ENCODE measurements around the gene RETREG2.

RETREG2 gene

DNA sequence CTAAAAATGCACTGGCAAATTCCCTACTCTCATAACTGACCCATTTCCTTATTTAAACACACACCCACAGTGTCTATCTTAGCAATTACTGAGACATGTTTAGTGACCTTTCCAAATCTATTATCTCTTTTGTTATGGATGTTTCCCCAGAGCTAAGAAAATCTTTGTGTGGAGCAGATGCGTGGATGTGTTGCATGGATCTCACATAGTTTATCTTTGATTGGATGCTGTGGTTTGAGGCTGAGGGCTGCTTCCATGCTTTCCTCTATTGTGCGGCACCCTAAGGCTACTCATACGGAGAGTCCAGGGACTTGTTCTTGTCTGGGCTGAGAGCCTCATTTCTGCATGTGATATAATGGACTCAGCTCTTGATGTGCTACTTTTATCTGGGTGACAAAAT lies 56.3 kb downstream of the RETREG2 start:
- Histone ChIP-seq H3K36me3 (peaks cover 77% of the 10 kb centered on the region), H3K4me3 (no peak overlapping the region), H3K9me3 (no peaks in the 10 kb centered on the region), H3K9ac (no peak overlapping the region), H3K4me2 (no peak overlapping the region), H3K27me3 (no peaks in the 10 kb centered on the region), H3K27ac (no peak overlapping the region), H3K4me1 (peaks cover 18% of the 10 kb centered on the region), H4K20me1 (peaks cover 14% of the 10 kb centered on the region; the same call in 1 of the 2 replicates)
- TF ChIP-seq Cebpa-rat (IDR thresholded peaks at IDR 0.05) = no peak
